Endometrial microvascular endothelial cells (primary cell): ENCODE results near the gene GNAT3. TPM values are rescaled to one million over a fixed set of nuclear protein-coding genes. Genes with fewer than 3 reads are reported as not detected.

Experiments
- total RNA-seq: library from RNA; depleted of rRNA; stranded (reverse); fragments of >200 nt; gene quantifications from one replicate; pipeline ENCODE4 v1.2.3, GENCODE V29; 2015; ENCODE audit errors: inconsistent ontology term

Gene GNAT3
- total RNA-seq, 1 donor from 2014 or later, result not detected

Other genes with a start within 250 kb of the GNAT3 start
- not detected for gene CD36, start 126.6 kb upstream of the GNAT3 start, total RNA-seq